ENCODE results near the gene ZBTB5. TPM values are rescaled to one million over a fixed set of nuclear protein-coding genes. Genes with fewer than 3 reads are reported as not detected.

ZBTB5 gene
- total RNA-seq, 4 donors from 2014 or later = 5.6 to 7.0 (median 6.7) TPM

DNA sequence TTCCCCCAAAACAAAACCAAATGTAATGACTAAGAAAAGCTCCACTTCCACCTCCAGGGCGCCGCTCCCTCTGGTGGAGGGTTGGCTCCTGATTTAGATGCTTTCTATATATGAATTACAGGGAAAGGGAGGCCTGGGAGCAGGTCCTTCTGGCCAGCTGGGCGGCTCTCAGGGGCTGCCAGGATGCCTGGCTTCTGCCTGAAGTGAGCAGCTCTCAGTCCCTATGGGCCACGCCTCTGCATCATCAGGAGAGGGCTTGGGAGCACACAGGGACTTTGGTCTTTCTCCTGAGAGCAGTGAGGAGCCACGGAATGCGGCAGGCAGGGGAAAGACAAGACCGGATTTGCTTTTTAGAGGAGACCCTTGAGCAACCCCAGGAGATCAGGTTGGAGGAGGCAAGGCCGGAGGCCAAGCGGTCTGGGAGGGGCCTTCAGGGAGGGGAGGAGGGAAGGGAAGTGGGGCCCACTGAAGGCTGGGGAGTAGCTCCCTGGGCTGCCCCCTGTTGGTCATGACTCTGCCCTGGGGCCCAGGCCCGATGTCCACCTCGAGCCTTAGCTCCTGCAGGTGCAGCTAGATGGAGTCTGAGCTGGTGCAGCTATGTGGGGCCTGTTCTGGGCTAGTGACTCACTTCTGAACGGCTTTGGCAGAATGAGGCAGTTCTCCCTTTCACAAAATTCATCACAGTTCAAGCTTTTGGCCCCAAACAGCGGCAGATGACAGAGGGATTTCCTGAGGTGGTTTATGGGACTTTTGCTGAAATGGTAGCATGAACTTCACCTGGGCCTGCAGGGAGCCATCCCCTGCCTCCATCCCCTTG, 54.1 kb downstream of the ZBTB5 start:
- Histone ChIP-seq H3K36me3 (no peaks in the 10 kb centered on the region), H3K4me1 (peaks cover 5 to 23% of the 10 kb centered on the region in 2 donors), H3K9me3 (no peaks in the 10 kb centered on the region), H3K27ac (no peak overlapping the region), H3K4me3 (no peak overlapping the region), H3K27me3 (no peaks in the 10 kb centered on the region)
- no peak for DNase-seq
- intact Hi-C loops (cut with DNase I; ENCODE audit: low total_unique reads) = no loop called here
- TF ChIP-seq POLR2A (IDR thresholded peaks at IDR 0.05) (no peak), CTCF (IDR thresholded peaks at IDR 0.05 in 4 of 5, conservative IDR thresholded peaks at IDR 0.05 in 1 of 5) (no peak)
- in situ Hi-C loops (cut with MboI; ENCODE audit: low sequenced_read_pairs in 4 of 4) = loop anchor here in 2 of 4 donors (10.0 kb wide), 2 partner anchors 54 to 74 kb away; partner anchors contain the start of genes POLR1E (in 1 of the 2) and ZBTB5 (in 1 of the 2)
- no peak for ATAC-seq

- in situ Hi-C loops (cut with MboI; ENCODE audit: low sequenced_read_pairs in 4 of 4) = loop anchor here in 2 of 4 donors (10.0 kb wide), 2 partner anchors 54 to 74 kb away; partner anchors contain the start of genes POLR1E (in 1 of the 2) and ZBTB5 (in 1 of the 2)
- H3K27me3 ChIP-seq = no peaks in the 10 kb centered on the region
- intact Hi-C loops (cut with DNase I; ENCODE audit: low total_unique reads) = no loop called here
- DNase-seq = no peak
- no peak overlapping the region for H3K27ac ChIP-seq
- H3K4me1 ChIP-seq = peaks cover 5 to 22% of the 10 kb centered on the region in 2 donors
- H3K4me3 ChIP-seq = no peak overlapping the region
- no peaks in the 10 kb centered on the region for H3K9me3 ChIP-seq
- H3K36me3 ChIP-seq = no peaks in the 10 kb centered on the region
- TF ChIP-seq POLR2A (IDR thresholded peaks at IDR 0.05) = no peak
- no peak for TF ChIP-seq CTCF (IDR thresholded peaks at IDR 0.05 in 4 of 5, conservative IDR thresholded peaks at IDR 0.05 in 1 of 5)
- no peak for ATAC-seq
Measured at GRCh38 chr9:37410354-37410861, 54.8 kb downstream of the ZBTB5 start.

- DNase-seq (no peak), ATAC-seq (no peak)
- Histone ChIP-seq H3K27ac (no peak overlapping the region), H3K4me3 (no peak overlapping the region), H3K9me3 (no peaks in the 10 kb centered on the region), H3K4me1 (peaks cover 5 to 16% of the 10 kb centered on the region in 2 donors), H3K27me3 (no peaks in the 10 kb centered on the region), H3K36me3 (no peaks in the 10 kb centered on the region)
- TF ChIP-seq CTCF (IDR thresholded peaks at IDR 0.05 in 4 of 5, conservative IDR thresholded peaks at IDR 0.05 in 1 of 5) = no peak
- TF ChIP-seq POLR2A (IDR thresholded peaks at IDR 0.05) = no peak
- in situ Hi-C loops (cut with MboI; ENCODE audit: low sequenced_read_pairs in 4 of 4) = no loop called here
- intact Hi-C loops (cut with DNase I; ENCODE audit: low total_unique reads) = no loop called here
Measured at GRCh38 chr9:37408933-37409710, 56.1 kb downstream of the ZBTB5 start.

- H3K36me3 ChIP-seq = no peaks in the 10 kb centered on the region
- H3K9me3 ChIP-seq = no peaks in the 10 kb centered on the region
- no peak overlapping the region for H3K27ac ChIP-seq
- TF ChIP-seq CTCF (IDR thresholded peaks at IDR 0.05 in 4 of 5, conservative IDR thresholded peaks at IDR 0.05 in 1 of 5) (no peak), POLR2A (IDR thresholded peaks at IDR 0.05) (no peak)
- H3K4me1 ChIP-seq = peaks cover 0 to 6% of the 10 kb centered on the region in 2 donors
- ATAC-seq = no peak
- in situ Hi-C loops (cut with MboI; ENCODE audit: low sequenced_read_pairs in 4 of 4) = no loop called here
- intact Hi-C loops (cut with DNase I; ENCODE audit: low total_unique reads) = no loop called here
- DNase-seq = no peak
- no peak overlapping the region for H3K4me3 ChIP-seq
- no peaks in the 10 kb centered on the region for H3K27me3 ChIP-seq
Measured at GRCh38 chr9:37407468-37407867, 57.8 kb downstream of the ZBTB5 start.

All from gastrocnemius medialis (tissue), 4 donors.